GM21576 (cell line): ENCODE data around the gene DUSP8.
A peak's percentile ranks its signal among the peaks of the same experiment; 100 is the strongest.
"Not testable (repeated sequence)": the region's sequence is repeated elsewhere in the genome, so short reads cannot be mapped to it uniquely, and the experiment has no call there.

Source experiments
- ATAC-seq: cut with Tn5 transposase; IDR thresholded peaks from one replicate; pipeline ENCODE4 v1.9.1; 2021; ENCODE audit warnings: mild to moderate bottlenecking, moderate library complexity; ENCODE audit not compliant: unreplicated experiment

Gene DUSP8

GRCh38 chr11:1572197-1573076, at the start of gene DUSP8:
DUSP8 (minus strand) TSS chr11:1572271; CDS start chr11:1565826, 6,445 bp downstream.
- ATAC-seq, result peak; percentile 57

GRCh38 chr11:1619449-1619848, 47.4 kb upstream of the DUSP8 start:
- ATAC-seq, result no peak

- no peak for ATAC-seq
Observed at GRCh38 chr11:1618231-1618630, 46.2 kb upstream of the DUSP8 start.

- no peak for ATAC-seq
Observed at GRCh38 chr11:1608363-1608762, 36.3 kb upstream of the DUSP8 start, which contains the start of gene KRTAP5-3. KRTAP5-3 (minus strand) TSS chr11:1608463; CDS start chr11:1608385, 78 bp downstream.

GRCh38 chr11:1607901-1608300, 35.8 kb upstream of the DUSP8 start:
- ATAC-seq, result not testable (repeated sequence)

GRCh38 chr11:1607156-1607845, 35.2 kb upstream of the DUSP8 start:
- not testable (repeated sequence) for ATAC-seq

GRCh38 chr11:1605923-1606322, 33.9 kb upstream of the DUSP8 start:
- peak; percentile 97 for ATAC-seq

GRCh38 chr11:1604711-1605110, 32.6 kb upstream of the DUSP8 start:
- no peak for ATAC-seq

- ATAC-seq, result no peak
Observed at GRCh38 chr11:1604181-1604580, 32.1 kb upstream of the DUSP8 start.

- ATAC-seq, result no peak
Observed at GRCh38 chr11:1603629-1604028, 31.6 kb upstream of the DUSP8 start.

- ATAC-seq, result not testable (repeated sequence)
Observed at GRCh38 chr11:1601663-1602062, 29.6 kb upstream of the DUSP8 start.

GRCh38 chr11:1600626-1601025, 28.6 kb upstream of the DUSP8 start:
- no peak for ATAC-seq

GRCh38 chr11:1598816-1599215, 26.7 kb upstream of the DUSP8 start:
- ATAC-seq, result no peak

GRCh38 chr11:1598406-1598805, 26.3 kb upstream of the DUSP8 start:
- ATAC-seq, result not testable (repeated sequence)

GRCh38 chr11:1597994-1598380, 25.9 kb upstream of the DUSP8 start, which contains the start of gene KRTAP5-2:
KRTAP5-2 (minus strand) TSS chr11:1598294; CDS start chr11:1598250, 44 bp downstream.
- no peak for ATAC-seq

GRCh38 chr11:1597331-1597993, 25.4 kb upstream of the DUSP8 start:
- no peak for ATAC-seq

- ATAC-seq, result not testable (repeated sequence)
Observed at GRCh38 chr11:1596576-1597121, 24.6 kb upstream of the DUSP8 start.

GRCh38 chr11:1595994-1596575, 24.0 kb upstream of the DUSP8 start:
- not testable (repeated sequence) for ATAC-seq

- ATAC-seq, result no peak
Observed at GRCh38 chr11:1592628-1593027, 20.6 kb upstream of the DUSP8 start.

- ATAC-seq, result no peak
Observed at GRCh38 chr11:1589996-1590395, 17.9 kb upstream of the DUSP8 start.
